Nasal cavity respiratory epithelium epithelial cell of viscerocranial mucosa (primary cell): ENCODE measurements around the gene LRRN4. TPM values are rescaled to one million over a fixed set of nuclear protein-coding genes. Genes with fewer than 3 reads are reported as not detected.

Experiments
- total RNA-seq: library from RNA; depleted of rRNA; stranded (reverse); fragments of >200 nt; gene quantifications from 2 replicates; pipeline ENCODE4 v1.2.3, GENCODE V29; 2014

Gene LRRN4
- 0.07 TPM in 1 of 2 replicates, not detected in the other for total RNA-seq

DNA sequence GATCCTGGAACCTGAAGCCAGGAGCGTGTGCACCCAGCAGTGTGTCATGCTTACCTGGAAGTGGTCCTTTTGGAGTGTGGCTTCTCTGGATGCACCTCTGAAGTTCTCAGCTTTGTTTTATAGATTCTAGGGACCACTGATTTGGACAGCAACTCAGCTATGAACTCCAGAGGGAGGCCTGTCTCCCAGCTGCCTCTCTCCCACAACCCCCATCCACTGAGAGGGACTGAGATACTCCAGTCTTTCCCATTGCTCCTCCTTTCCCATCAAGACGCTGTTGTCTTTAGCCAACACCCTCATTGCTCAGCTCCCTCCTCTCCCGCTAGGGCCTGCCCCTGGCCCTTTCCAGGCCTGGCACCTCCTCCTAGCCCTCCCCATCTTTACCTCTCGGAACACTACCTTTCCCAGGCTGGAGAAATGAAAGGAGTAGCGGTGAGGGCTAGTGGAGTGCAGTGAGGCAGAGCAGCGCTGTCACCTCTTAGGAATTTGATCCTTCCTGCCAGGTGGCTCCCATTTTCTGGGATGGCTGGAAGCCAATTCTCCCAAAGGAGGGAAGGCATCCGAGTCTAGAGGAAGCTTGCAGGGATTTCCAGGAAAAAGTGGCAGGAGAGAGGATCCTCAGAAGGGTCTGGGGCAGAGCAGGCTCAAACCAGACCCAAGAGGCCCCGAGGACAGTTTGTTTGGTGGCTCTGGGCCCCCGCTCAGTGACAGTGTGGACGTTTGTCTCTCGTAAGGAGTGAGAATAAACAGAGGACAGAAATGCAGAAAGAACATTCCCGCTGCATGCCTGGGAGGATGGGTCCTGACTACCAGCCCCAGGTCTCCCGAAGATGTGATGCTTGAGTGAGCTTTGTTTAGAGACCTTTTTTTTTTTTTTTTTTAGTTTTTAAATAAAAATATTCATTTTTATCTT is at the start of gene LRRN4:
TSS of gene LRRN4 (minus strand) at position 285 of the 913 bp plus-strand sequence. CDS start 1,261 bp downstream, outside the sequence.

Other genes starting within 250 kb of the LRRN4 start
- gene CHGB, start 142.6 kb downstream of the LRRN4 start, total RNA-seq, result 0.07 and 0.34 TPM in 2 replicates
- 19.6 and 21.5 TPM in 2 replicates for gene TRMT6, start 103.5 kb downstream of the LRRN4 start, total RNA-seq
- gene MCM8, start 103.4 kb downstream of the LRRN4 start, total RNA-seq, result 3.4 and 4.1 TPM in 2 replicates
- 39.2 and 48.2 TPM in 2 replicates for gene CRLS1, start 47.9 kb downstream of the LRRN4 start, total RNA-seq
- 53.0 and 80.4 TPM in 2 replicates for gene FERMT1, start 69.0 kb upstream of the LRRN4 start, total RNA-seq